Stimulated activated naive CD8-positive, alpha-beta T cell treated with anti-CD3 and anti-CD28 coated beads, Interleukin-15, Interleukin-2, amounts not matched to agents 100 ng/mL and 50 ng/mL, for 24 hours (primary cell): ENCODE measurements around the gene KLC3.

Experiments
- H3K27ac Mint-ChIP-seq: one replicate; pipeline ENCODE4 v1.8.0; 2021; ENCODE audit warnings: mild to moderate bottlenecking, mixed read lengths
- H3K27me3 Mint-ChIP-seq: one replicate; pipeline ENCODE4 v1.8.0; 2021; ENCODE audit warnings: mixed read lengths
- H3K36me3 Mint-ChIP-seq: one replicate; pipeline ENCODE4 v1.8.0; 2021; ENCODE audit warnings: low read depth, mixed read lengths
- H3K4me1 Mint-ChIP-seq: one replicate; pipeline ENCODE4 v1.8.0; 2021; ENCODE audit warnings: low read depth, mixed read lengths
- H3K4me3 Mint-ChIP-seq: one replicate; pipeline ENCODE4 v1.8.0; 2021; ENCODE audit warnings: mild to moderate bottlenecking, mixed read lengths
- H3K9me3 Mint-ChIP-seq: one replicate; pipeline ENCODE4 v1.8.0; 2021; ENCODE audit warnings: mixed read lengths

Gene KLC3

DNA sequence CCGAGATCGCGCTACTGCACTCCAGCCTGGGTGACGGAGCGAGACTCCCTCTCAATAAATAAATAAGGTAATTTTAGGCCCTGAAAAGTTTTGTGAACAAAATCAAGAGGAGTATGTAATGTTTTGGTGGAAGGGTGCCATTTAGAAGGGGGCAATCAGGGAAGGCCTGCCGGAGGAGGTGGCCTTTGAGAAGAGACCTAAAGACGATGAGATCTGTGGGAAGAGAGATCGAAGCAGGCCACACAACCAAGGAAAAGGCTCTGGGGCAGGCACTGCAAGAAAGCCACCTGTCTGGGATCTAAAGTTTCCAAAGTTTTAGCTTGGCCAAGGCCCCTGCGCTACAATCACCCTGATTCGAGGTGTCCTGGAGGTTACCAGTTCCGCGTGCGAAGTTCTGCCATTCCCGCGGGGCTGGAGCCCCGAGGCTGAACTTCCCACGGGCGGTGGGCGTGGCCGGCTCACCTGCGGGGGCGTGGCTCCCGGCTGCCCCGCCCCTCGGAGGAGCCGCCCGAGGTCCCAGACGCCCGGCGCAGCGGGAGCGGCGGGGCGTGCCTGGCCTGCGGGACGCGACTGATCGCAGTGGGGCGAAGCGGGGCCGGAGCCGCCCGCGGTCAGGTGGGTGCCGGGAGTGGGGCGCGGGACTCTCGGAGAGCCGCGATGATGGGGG, at the start of gene KLC3:
KLC3 (plus strand) TSS at position 519 of the 667 bp plus-strand sequence. CDS start 4,792 bp downstream, outside the sequence.
- Mint-ChIP-seq H3K36me3 (no peaks in the 10 kb centered on the region), H3K9me3 (no peaks in the 10 kb centered on the region), H3K4me1 (peaks cover 4% of the 10 kb centered on the region), H3K4me3 (peak within 1 kb of the TSS; percentile 50), H3K27ac (no peak within 1 kb of the TSS), H3K27me3 (peaks cover 25% of the 10 kb centered on the region)

DNA sequence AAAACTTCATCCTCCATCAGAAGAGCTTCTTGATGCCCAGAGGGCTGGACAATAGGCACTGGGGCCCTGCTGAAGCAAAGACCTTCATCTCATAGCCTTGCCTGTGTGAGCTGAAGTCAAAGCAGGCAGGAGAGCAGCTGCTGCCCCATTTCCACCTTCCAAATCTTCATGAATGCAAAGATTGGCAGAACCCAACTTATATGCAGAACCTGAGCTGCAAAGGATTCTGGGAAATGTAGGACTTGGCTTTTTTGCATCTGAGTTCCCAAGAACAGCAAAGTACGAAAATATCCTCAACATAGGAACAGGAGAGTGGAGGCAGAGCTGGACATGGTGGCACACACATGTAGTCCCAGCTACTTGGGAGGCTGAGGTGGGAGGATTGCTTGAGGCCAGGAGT, 48.7 kb upstream of the KLC3 start:
- H3K27me3 Mint-ChIP-seq: no peaks in the 10 kb centered on the region
- peaks cover 8% of the 10 kb centered on the region for H3K4me1 Mint-ChIP-seq
- peaks cover 46% of the 10 kb centered on the region for H3K36me3 Mint-ChIP-seq
- H3K4me3 Mint-ChIP-seq: no peak overlapping the region
- no peak overlapping the region for H3K27ac Mint-ChIP-seq
- H3K9me3 Mint-ChIP-seq: no peaks in the 10 kb centered on the region

DNA sequence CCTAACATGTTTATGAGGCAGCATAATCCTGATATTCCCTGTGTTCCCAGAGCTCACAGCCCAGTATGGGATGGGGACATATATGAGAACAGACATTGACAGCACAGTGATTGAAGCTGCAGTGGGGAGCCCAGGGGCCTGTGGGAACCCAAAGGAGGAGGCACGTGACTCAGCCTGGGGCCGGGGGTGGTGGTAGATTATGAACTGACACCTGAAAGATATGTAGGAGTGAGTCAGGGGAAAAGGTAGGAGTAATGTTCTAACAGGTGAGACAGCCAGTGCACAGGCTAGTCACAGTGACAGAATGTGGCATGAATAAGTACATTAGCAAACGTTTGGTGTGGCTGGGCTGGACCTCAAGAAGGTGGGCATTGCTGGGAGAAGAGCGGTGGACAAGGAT, 46.9 kb upstream of the KLC3 start:
- Mint-ChIP-seq H3K4me1 (peaks cover 8% of the 10 kb centered on the region), H3K27ac (no peak overlapping the region), H3K4me3 (no peak overlapping the region), H3K36me3 (peaks cover 52% of the 10 kb centered on the region), H3K27me3 (no peaks in the 10 kb centered on the region), H3K9me3 (no peaks in the 10 kb centered on the region)

DNA sequence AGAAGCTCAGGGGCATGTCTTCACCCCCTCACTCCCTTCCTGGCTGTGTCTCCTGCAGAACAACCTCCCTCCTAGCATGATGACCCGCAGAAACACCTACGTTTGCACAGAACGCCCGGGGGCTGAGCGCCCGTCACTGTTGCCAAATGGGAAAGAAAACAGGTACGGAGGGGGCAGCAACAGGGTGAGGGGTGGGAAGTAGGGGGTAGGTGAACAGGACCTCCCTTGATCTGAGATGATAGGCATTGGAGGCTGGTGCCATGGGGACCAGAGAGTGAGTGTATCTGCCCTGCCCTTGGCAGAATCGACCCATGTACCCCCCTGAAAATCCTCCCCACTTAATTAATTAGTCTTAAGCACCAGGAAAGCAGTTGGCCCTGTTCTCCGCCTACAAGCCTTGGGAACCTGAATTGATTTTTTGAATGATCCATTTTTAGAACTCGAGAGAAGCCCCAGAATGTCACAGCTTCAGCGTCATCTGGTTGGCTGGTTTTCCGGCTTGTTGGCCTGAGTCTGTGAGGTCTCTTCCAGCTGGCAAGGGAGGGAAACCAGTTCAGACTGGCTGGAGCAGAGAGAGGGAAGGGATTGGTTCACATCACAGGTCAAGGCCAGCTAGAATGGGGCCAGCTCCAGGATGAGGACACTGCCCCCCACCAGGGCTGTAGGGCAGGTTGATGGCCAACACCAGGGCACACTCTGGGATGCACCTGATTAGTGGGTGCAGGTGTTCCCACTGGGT, 46.1 kb upstream of the KLC3 start:
- H3K9me3 Mint-ChIP-seq: no peaks in the 10 kb centered on the region
- no peaks in the 10 kb centered on the region for H3K27me3 Mint-ChIP-seq
- peaks cover 56% of the 10 kb centered on the region for H3K36me3 Mint-ChIP-seq
- H3K4me3 Mint-ChIP-seq: no peak overlapping the region
- peaks cover 8% of the 10 kb centered on the region for H3K4me1 Mint-ChIP-seq
- H3K27ac Mint-ChIP-seq: no peak overlapping the region

DNA sequence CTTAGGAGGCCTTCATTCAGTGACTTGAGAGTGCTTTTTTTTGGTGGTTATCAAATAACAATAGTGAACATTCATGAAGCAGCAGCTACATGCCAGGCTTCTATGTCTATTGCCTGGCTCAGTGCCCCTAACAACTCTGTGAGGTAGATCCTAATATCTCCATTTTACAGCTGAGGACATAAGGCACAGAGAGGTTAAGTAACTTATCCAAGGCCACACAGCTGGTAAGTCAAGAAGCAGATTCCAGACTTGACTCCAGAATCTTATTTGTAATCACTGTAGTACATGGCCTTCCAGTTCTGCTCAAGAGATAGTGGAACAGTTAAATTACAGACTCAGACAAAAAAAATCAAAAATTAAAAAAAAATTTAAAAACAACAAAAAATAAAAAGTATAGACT, 44.7 kb upstream of the KLC3 start:
- Mint-ChIP-seq H3K9me3 (no peaks in the 10 kb centered on the region), H3K4me1 (peaks cover 8% of the 10 kb centered on the region), H3K4me3 (no peak overlapping the region), H3K27ac (no peak overlapping the region), H3K27me3 (no peaks in the 10 kb centered on the region), H3K36me3 (peaks cover 57% of the 10 kb centered on the region)

DNA sequence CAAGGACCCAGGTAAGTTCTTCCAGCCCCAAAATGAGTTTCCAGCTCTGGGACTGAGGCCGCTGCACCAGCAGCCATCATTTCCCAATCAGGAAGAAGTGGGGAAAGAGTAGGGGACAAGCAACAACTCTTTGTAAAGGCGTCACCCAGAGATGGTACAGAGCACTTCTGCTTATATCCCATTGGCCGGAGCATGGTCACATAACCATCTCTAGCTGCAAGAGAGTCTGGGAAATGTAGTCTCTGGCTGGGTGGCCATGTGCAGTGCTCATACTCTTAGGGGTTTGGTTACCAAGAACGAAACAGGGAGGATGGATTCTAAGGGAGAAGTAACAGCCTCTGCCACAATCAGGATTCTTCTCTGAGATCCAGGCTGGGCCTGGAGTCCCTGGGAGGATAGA, 44.2 kb upstream of the KLC3 start:
- Mint-ChIP-seq H3K27me3 (no peaks in the 10 kb centered on the region), H3K36me3 (peaks cover 54% of the 10 kb centered on the region), H3K4me3 (no peak overlapping the region), H3K27ac (no peak overlapping the region), H3K4me1 (peaks cover 8% of the 10 kb centered on the region), H3K9me3 (no peaks in the 10 kb centered on the region)

DNA sequence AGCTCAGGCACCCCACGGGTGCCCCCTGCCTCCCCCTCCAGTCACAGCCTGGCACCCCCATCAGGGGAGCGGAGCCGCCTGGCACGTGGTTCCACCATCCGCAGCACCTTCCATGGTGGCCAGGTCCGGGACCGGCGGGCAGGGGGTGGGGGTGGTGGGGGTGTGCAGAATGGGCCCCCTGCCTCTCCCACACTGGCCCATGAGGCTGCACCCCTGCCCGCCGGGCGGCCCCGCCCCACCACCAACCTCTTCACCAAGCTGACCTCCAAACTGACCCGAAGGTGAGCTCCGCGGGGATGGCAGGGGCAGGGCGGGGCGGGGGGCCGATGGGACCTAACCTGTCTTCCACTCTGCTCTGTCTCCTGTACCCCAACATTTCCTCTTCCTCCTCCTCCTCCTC, 42.9 kb upstream of the KLC3 start:
- Mint-ChIP-seq H3K4me1 (peaks cover 8% of the 10 kb centered on the region), H3K9me3 (no peaks in the 10 kb centered on the region), H3K27ac (no peak overlapping the region)

DNA sequence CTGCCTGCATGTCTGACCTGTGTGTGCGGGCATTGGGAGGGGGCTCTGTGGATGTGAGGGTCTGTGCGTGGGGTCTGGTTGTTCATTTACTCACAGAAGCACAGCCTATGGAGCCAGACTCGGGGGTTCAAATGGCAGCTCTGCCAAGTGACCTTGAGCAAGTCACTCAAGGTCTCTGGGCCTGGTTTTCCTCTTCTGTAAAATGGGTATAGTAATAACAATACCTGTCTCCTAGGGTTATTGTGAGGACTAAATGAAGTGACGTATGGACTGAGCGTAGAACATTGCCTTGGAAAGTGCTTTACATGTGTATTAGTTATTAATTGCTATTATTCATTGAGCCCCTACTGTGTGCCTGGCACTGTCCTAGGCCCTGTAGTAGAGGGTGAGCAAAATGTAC, 42.3 kb upstream of the KLC3 start:
- H3K27me3 Mint-ChIP-seq: no peaks in the 10 kb centered on the region
- no peak overlapping the region for H3K4me3 Mint-ChIP-seq
- no peaks in the 10 kb centered on the region for H3K9me3 Mint-ChIP-seq
- peaks cover 39% of the 10 kb centered on the region for H3K36me3 Mint-ChIP-seq
- H3K4me1 Mint-ChIP-seq: peaks cover 8% of the 10 kb centered on the region
- H3K27ac Mint-ChIP-seq: no peak overlapping the region

More for the DNA sequence above, 42.9 kb upstream of the KLC3 start:
- Mint-ChIP-seq H3K4me3 (no peak overlapping the region), H3K27me3 (no peaks in the 10 kb centered on the region), H3K36me3 (peaks cover 42% of the 10 kb centered on the region)

DNA sequence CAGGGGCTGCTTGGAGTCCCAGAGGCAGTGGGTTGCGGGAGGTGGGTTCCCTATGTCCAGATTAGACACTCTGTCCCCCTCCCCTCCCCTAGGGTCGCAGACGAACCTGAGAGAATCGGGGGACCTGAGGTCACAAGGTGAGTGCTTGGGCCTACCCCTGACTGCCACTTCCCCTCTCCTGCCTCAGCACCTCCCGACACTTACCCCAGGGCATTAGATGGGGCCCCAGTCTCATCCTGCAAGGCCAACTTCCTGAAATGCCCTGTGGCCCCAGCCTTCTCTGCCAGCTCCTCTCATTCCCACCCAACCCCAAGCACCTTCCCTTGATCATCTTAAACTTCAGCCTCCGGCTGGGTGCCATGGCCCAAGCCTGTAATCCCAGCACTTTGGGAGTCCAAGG, 40.8 kb upstream of the KLC3 start:
- H3K27ac Mint-ChIP-seq: no peak overlapping the region
- H3K36me3 Mint-ChIP-seq: peaks cover 32% of the 10 kb centered on the region
- H3K4me3 Mint-ChIP-seq: no peak overlapping the region
- no peaks in the 10 kb centered on the region for H3K4me1 Mint-ChIP-seq
- H3K27me3 Mint-ChIP-seq: no peaks in the 10 kb centered on the region
- H3K9me3 Mint-ChIP-seq: no peaks in the 10 kb centered on the region

DNA sequence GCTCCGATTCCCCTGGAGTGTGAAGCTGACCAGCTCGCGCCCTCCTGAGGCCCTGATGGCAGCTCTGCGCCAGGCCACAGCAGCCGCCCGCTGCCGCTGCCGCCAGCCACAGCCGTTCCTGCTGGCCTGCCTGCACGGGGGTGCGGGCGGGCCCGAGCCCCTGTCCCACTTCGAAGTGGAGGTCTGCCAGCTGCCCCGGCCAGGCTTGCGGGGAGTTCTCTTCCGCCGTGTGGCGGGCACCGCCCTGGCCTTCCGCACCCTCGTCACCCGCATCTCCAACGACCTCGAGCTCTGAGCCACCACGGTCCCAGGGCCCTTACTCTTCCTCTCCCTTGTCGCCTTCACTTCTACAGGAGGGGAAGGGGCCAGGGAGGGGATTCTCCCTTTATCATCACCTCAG, 38.1 kb upstream of the KLC3 start:
- no peaks in the 10 kb centered on the region for H3K4me1 Mint-ChIP-seq
- peaks cover 21% of the 10 kb centered on the region for H3K36me3 Mint-ChIP-seq
- H3K4me3 Mint-ChIP-seq: no peak overlapping the region
- H3K9me3 Mint-ChIP-seq: no peaks in the 10 kb centered on the region
- no peak overlapping the region for H3K27ac Mint-ChIP-seq
- H3K27me3 Mint-ChIP-seq: no peaks in the 10 kb centered on the region

DNA sequence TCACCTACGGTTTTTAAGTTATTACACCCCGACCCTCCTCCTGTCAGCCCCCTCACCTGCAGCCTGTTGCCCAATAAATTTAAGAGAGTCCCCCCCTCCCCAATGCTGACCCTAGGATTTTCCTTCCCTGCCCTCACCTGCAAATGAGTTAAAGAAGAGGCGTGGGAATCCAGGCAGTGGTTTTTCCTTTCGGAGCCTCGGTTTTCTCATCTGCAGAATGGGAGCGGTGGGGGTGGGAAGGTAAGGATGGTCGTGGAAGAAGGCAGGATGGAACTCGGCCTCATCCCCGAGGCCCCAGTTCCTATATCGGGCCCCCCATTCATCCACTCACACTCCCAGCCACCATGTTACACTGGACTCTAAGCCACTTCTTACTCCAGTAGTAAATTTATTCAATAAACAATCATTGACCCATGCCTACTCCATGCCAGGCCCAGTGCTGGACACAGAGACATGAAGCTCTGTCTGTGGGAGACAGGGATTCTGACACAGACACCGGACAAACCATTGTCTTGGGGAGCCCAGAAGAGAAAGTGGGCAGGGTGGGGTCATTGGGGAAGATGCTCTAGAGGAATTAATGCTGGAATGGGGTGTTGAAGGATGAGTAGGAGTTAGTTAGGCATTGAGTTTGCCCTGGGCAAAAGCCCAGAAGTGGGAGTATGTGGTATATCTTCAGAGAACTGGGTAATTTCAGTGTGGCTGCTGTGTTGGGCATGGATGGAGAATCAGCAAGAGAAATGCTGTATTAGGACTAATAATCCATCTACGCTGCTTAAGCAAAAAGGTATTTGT, 37.1 kb upstream of the KLC3 start:
- Mint-ChIP-seq H3K4me3 (no peak overlapping the region), H3K36me3 (peaks cover 18% of the 10 kb centered on the region), H3K27ac (no peak overlapping the region), H3K4me1 (no peaks in the 10 kb centered on the region), H3K27me3 (no peaks in the 10 kb centered on the region), H3K9me3 (no peaks in the 10 kb centered on the region)

DNA sequence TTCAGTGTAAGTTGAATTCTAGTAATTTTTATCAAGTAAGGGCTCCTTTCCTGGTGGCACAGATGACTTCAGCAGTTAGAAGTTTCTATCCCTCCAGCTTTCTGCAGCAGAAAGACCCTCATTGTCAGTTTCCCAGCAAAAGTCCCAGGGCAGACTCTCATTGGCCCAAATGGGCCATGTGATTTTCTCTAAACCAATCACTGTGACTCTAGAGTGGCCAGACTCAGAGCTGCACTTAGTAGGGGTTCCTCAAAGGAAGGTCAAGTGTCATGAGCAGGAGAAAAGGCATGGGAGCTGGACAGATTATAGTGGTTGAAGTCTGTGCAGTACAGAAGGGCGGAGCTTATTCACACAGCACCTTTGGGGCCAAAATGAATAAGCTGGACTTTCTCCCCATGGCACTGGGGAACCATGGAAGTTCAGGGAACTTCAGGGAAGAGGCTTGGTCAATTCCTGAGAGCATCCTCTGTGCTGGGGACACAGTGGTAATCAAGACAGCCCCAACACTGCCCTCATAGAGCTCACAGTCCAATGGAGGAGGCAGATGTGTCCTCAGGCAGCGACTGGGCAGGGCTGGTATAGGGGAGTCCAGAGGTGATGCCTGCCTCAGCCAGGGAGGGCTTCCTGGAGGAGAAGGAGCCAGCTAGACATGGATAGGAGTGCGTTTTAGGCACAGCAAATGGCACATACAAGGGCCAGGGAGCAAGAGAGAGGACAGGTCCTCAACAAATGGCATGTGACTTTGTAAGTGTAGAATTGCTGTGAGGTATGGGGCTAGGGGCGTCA, 36.2 kb upstream of the KLC3 start:
- H3K27me3 Mint-ChIP-seq: no peaks in the 10 kb centered on the region
- no peaks in the 10 kb centered on the region for H3K9me3 Mint-ChIP-seq
- peaks cover 10% of the 10 kb centered on the region for H3K36me3 Mint-ChIP-seq
- no peak overlapping the region for H3K27ac Mint-ChIP-seq
- H3K4me1 Mint-ChIP-seq: no peaks in the 10 kb centered on the region
- no peak overlapping the region for H3K4me3 Mint-ChIP-seq

DNA sequence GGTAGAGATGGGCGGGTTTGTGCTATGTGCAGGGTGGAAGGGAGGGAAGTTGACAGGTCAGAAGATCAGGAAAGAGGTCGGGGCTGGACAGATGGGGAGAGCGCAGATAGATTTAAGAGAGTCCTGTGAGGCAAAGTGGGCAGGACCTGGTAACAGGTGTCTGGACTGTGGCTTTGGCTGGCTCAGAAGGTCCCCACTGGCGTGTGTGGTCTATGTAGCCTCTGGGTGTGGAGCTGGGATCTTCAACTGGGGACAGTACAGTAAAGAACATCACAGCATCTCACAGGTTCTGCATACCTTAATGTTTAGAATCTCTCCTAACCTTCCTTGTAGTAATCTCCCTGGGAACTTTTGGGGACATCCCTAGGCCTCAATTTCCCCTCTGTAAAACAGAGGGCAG, 35.5 kb upstream of the KLC3 start:
- no peak overlapping the region for H3K4me3 Mint-ChIP-seq
- H3K36me3 Mint-ChIP-seq: peaks cover 8% of the 10 kb centered on the region
- H3K4me1 Mint-ChIP-seq: no peaks in the 10 kb centered on the region
- no peaks in the 10 kb centered on the region for H3K9me3 Mint-ChIP-seq
- H3K27me3 Mint-ChIP-seq: no peaks in the 10 kb centered on the region
- H3K27ac Mint-ChIP-seq: no peak overlapping the region

DNA sequence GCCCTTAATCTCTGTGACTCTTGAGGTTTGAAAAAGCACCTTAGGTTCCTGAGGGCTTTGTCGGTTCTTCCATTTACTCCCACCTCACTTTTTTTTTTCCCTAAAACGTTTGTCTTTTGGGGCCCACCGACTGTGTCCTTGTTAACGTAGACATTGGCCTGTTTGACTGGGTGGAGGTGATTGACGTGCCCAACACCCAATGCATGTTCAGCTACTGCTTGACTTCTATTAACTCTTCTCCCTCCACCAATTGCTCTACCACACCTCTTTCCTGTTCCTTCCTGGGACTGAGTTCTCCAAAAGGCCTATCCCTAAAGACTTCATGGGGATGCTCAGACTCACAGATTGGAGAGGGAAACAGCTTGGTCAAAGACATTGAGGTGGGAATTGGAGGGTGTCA, 35.1 kb upstream of the KLC3 start:
- Mint-ChIP-seq H3K27me3 (no peaks in the 10 kb centered on the region), H3K4me3 (no peak overlapping the region), H3K4me1 (no peaks in the 10 kb centered on the region), H3K9me3 (no peaks in the 10 kb centered on the region), H3K36me3 (peaks cover 4% of the 10 kb centered on the region), H3K27ac (no peak overlapping the region)

DNA sequence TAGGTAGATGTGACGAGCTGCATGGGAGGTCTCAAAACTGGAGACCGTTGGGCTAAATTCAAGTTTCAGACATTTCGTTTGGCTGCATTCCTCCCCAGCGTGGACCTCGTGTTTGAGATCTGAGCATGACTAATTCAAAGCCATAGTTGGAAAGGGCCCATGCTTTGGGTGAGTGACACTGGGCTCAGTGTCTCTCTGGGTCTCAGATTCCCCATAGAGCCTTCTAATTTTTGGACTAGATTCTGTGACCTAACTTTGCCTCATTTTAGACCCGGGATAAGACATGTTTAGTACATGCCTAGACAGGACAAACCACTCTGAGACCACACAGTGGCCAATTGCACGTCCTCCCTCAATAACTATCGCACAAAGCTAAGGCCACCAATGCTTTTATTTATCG, 34.5 kb upstream of the KLC3 start:
- peaks cover 4% of the 10 kb centered on the region for H3K36me3 Mint-ChIP-seq
- H3K27ac Mint-ChIP-seq: no peak overlapping the region
- H3K9me3 Mint-ChIP-seq: no peaks in the 10 kb centered on the region

More for the DNA sequence above, 34.5 kb upstream of the KLC3 start:
- Mint-ChIP-seq H3K4me3 (no peak overlapping the region), H3K27me3 (no peaks in the 10 kb centered on the region), H3K4me1 (no peaks in the 10 kb centered on the region)
